ENCODE results near the gene SYNM.

DNA sequence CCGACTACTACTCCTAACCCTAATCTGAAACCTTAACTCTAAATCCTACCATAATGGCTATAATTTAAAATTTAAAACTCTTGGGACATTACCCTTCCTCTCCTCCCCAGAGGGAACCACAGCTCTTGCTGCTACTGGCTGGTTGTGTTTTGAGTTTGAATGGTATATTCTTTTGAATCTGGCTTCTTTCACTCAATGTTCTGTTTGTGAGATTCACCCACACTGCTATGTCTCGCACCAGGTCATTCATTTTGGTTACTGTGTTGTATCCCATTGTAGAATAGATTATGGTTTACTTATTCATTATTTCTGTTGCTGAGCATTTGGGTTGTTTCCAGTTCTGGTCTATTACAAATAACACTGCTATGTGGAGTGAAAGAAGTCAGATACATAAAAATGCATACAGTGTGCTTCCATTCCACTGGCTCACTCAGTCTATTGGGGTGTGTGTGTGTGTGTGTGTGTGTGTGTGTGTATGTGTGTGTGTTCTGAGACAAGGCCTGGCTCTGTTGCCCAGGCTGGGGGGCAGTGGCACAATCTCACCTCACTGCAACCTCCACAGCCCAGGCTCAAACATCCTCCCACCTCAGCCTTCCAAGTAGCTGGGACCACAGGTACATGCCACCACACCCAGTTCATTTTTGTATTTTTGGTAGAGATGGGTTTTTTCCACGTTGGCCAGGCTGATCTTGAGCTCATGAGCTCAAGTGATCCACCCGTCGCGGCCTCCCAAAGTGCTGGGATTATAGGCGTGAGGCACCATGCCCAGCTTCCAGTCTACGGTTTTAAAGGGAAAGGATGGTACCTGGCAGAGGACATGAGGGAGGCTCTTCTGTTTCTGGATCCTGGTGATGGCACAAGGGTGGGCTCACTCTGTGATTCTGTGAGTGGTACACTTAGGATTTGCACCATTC is 19.2 kb upstream of the SYNM start:
- no peak for TF ChIP-seq CTCF (IDR thresholded peaks at IDR 0.05)
- TF ChIP-seq POLR2A (IDR thresholded peaks at IDR 0.05), result no peak
- TF ChIP-seq POLR2AphosphoS5 (IDR thresholded peaks at IDR 0.05), result no peak
